GM12875 (cell line): Measurements from ENCODE around the gene LRP1B.

Experiments used
- H3K4me3 ChIP-seq: one replicate; pipeline ENCODE4 v1.5.1; 2011; ENCODE audit warnings: low read depth, low read length, control low read depth
- CTCF ChIP-seq: IDR thresholded peaks from 2 replicates; pipeline ENCODE4 v1.5.1; 2011; ENCODE audit warnings: low read depth, mild to moderate bottlenecking, control low read depth, inconsistent platforms, low read length, moderate library complexity, borderline replicate concordance; ENCODE audit not compliant: insufficient read depth

Gene LRP1B

GRCh38 chr2:140814141-140814540 is 1316.7 kb downstream of the LRP1B start:
- H3K4me3 ChIP-seq: no peak overlapping the region
- TF ChIP-seq CTCF: no peak

- TF ChIP-seq CTCF: peak; percentile 27; the same call in 1 of the 2 replicates
- no peak overlapping the region for H3K4me3 ChIP-seq
Observed at GRCh38 chr2:140808820-140809219, 1322.0 kb downstream of the LRP1B start.

- TF ChIP-seq CTCF: no peak
- no peak overlapping the region for H3K4me3 ChIP-seq
Observed at GRCh38 chr2:140808211-140808610, 1322.6 kb downstream of the LRP1B start.

- H3K4me3 ChIP-seq: no peak overlapping the region
- TF ChIP-seq CTCF: no peak
Observed at GRCh38 chr2:140804700-140805260, 1326.0 kb downstream of the LRP1B start.

GRCh38 chr2:140801311-140801710 is 1329.5 kb downstream of the LRP1B start:
- H3K4me3 ChIP-seq: no peak overlapping the region
- no peak for TF ChIP-seq CTCF

GRCh38 chr2:140797718-140798117 is 1333.1 kb downstream of the LRP1B start:
- TF ChIP-seq CTCF: no peak

GRCh38 chr2:140791802-140792201 is 1339.0 kb downstream of the LRP1B start:
- TF ChIP-seq CTCF: no peak
- H3K4me3 ChIP-seq: no peak overlapping the region

More at GRCh38 chr2:140797718-140798117, 1333.1 kb downstream of the LRP1B start:
- no peak overlapping the region for H3K4me3 ChIP-seq
